Neural cell (in vitro differentiated cells): ENCODE measurements around the gene SLC22A23. TPM values are rescaled to one million over a fixed set of nuclear protein-coding genes. Genes with fewer than 3 reads are reported as not detected.

Experiments
- H2AFZ ChIP-seq: fragments of 200-600, 300-800 bp; sonication (generic), shearing (Covaris generic); 2 replicates; pipeline ENCODE4 v1.6.0; 2014; ENCODE audit warnings: low read depth, mild to moderate bottlenecking, antibody characterized with exemption, low read length, moderate library complexity
- H3F3A ChIP-seq: fragments of 200-600 bp; shearing (Covaris generic); 2 replicates; pipeline ENCODE4 v1.6.1; 2016; ENCODE audit warnings: mild to moderate bottlenecking, moderate library complexity, mixed read lengths, antibody characterized with exemption, low read length; ENCODE audit not compliant: insufficient read depth, poor library complexity, severe bottlenecking
- H3K27ac ChIP-seq: fragments of 200-600, 300-800 bp; sonication (generic), shearing (Covaris generic); 2 replicates; pipeline ENCODE4 v1.5.1; 2014; ENCODE audit warnings: mild to moderate bottlenecking, low read length, moderate library complexity
- H3K27me3 ChIP-seq: fragments of 300-800, 200-600 bp; sonication (generic), shearing (Covaris generic); 2 replicates; pipeline ENCODE4 v1.6.0; 2014; ENCODE audit warnings: mild to moderate bottlenecking, low read depth, low read length, moderate library complexity; ENCODE audit not compliant: insufficient read depth
- H3K36me3 ChIP-seq: fragments of 300-800, 200-600 bp; sonication (generic), shearing (Covaris generic); 2 replicates; pipeline ENCODE4 v1.5.1; 2014; ENCODE audit warnings: mild to moderate bottlenecking, antibody characterized with exemption, low read length, moderate library complexity; ENCODE audit not compliant: insufficient read depth
- H3K4me2 ChIP-seq: fragments of 300-800, 200-600 bp; sonication (generic), shearing (Covaris generic); 2 replicates; pipeline ENCODE4 v1.6.0; 2014; ENCODE audit warnings: mild to moderate bottlenecking, low read length
- H3K4me3 ChIP-seq: fragments of 300-800, 200-600 bp; sonication (generic), shearing (Covaris generic); 2 replicates; pipeline ENCODE4 v1.5.1; 2014; ENCODE audit warnings: mild to moderate bottlenecking, low read length, moderate library complexity
- H3K79me2 ChIP-seq: fragments of 200-600 bp; shearing (Covaris generic); replicated peaks from 2 replicates; pipeline ENCODE4 v1.6.0; 2014; ENCODE audit warnings: mild to moderate bottlenecking, low read length, moderate library complexity; ENCODE audit not compliant: insufficient read depth
- H3K9ac ChIP-seq: fragments of 300-800, 200-600 bp; sonication (generic), shearing (Covaris generic); 2 replicates; pipeline ENCODE4 v1.6.1; 2016; ENCODE audit warnings: mild to moderate bottlenecking, low read length, mixed read lengths
- H3K9me2 ChIP-seq: fragments of 200-600 bp; shearing (Covaris generic); 2 replicates; pipeline ENCODE4 v1.6.1; 2016; ENCODE audit warnings: mild to moderate bottlenecking, low read length, mixed read lengths; ENCODE audit not compliant: insufficient read depth
- H3K9me3 ChIP-seq: fragments of 200-600, 300-800 bp; sonication (generic), shearing (Covaris generic); 2 replicates; pipeline ENCODE4 v1.6.1; 2016; ENCODE audit warnings: mild to moderate bottlenecking, mixed run types, low read length, moderate library complexity, mixed read lengths
- H4K20me1 ChIP-seq: fragments of 200-600 bp; shearing (Covaris generic); 2 replicates; pipeline ENCODE4 v1.6.1; 2016; ENCODE audit warnings: mild to moderate bottlenecking, mixed run types; ENCODE audit not compliant: insufficient read depth
- CTCF ChIP-seq: fragments of 450-650 bp; IDR thresholded peaks from 2 replicates; pipeline ENCODE4 v1.5.1; 2014; ENCODE audit warnings: antibody characterized with exemption, mild to moderate bottlenecking, moderate library complexity; ENCODE audit not compliant: poor library complexity, severe bottlenecking
- EP300 ChIP-seq: fragments of 450-650 bp; conservative IDR thresholded peaks from 2 replicates; pipeline ENCODE4 v1.6.1; 2014; ENCODE audit warnings: antibody characterized with exemption, mild to moderate bottlenecking, moderate library complexity; ENCODE audit not compliant: poor library complexity, severe bottlenecking
- EZH2 ChIP-seq: fragments of 200-600, 300-800 bp; shearing (Covaris generic), sonication (generic); IDR thresholded peaks from 2 replicates; pipeline ENCODE4 v1.6.1; 2014; ENCODE audit warnings: antibody characterized with exemption, low read length, borderline replicate concordance, mild to moderate bottlenecking; ENCODE audit not compliant: insufficient read depth, poor library complexity, severe bottlenecking
- MXI1 ChIP-seq: fragments of 450-650 bp; conservative IDR thresholded peaks from 2 replicates; pipeline ENCODE4 v1.6.1; 2014; ENCODE audit warnings: antibody characterized with exemption, mild to moderate bottlenecking; ENCODE audit not compliant: poor library complexity, severe bottlenecking
- POLR2AphosphoS5 ChIP-seq: IDR thresholded peaks from 2 replicates; pipeline ENCODE4 v1.6.1; 2012
- RAD21 ChIP-seq: fragments of 450-650 bp; conservative IDR thresholded peaks from 2 replicates; pipeline ENCODE4 v1.6.1; 2014; ENCODE audit warnings: antibody characterized with exemption, mild to moderate bottlenecking, moderate library complexity
- REST ChIP-seq: IDR thresholded peaks from 2 replicates; pipeline ENCODE4 v1.6.1; 2012; ENCODE audit warnings: borderline replicate concordance
- SMC3 ChIP-seq: fragments of 450-650 bp; conservative IDR thresholded peaks from 2 replicates; pipeline ENCODE4 v1.6.1; 2014; ENCODE audit warnings: antibody characterized with exemption, mild to moderate bottlenecking, moderate library complexity; ENCODE audit not compliant: poor library complexity
- TAF1 ChIP-seq: IDR thresholded peaks from 2 replicates; pipeline ENCODE4 v1.6.1; 2012; ENCODE audit warnings: low read depth
- polyA plus RNA-seq: library from polyadenylated mRNA; depleted of rRNA; stranded (reverse); fragments of >200 nt; gene quantifications from 2 replicates; pipeline ENCODE4 v1.2.3, GENCODE V29; 2014

Gene SLC22A23
- polyA plus RNA-seq, 1 donor from 2014 or later: 8.8 TPM

GRCh38 chr6:3284436-3284876 lies 172.4 kb downstream of the SLC22A23 start:
- Histone ChIP-seq H3K9me3 (no peaks in the 10 kb centered on the region), H3K4me2 (no peak overlapping the region), H3K9me2 (no peaks in the 10 kb centered on the region), H3F3A (peaks cover 3% of the 10 kb centered on the region), H2AFZ (no peak overlapping the region), H3K79me2 (no peaks in the 10 kb centered on the region), H3K27me3 (no peaks in the 10 kb centered on the region), H3K36me3 (peaks cover 6% of the 10 kb centered on the region), H3K9ac (no peak overlapping the region), H4K20me1 (no peaks in the 10 kb centered on the region), H3K4me3 (no peak overlapping the region), H3K27ac (no peak overlapping the region)
- TF ChIP-seq SMC3 (no peak), EZH2 (no peak), TAF1 (no peak), POLR2AphosphoS5 (no peak), CTCF (no peak), EP300 (no peak), RAD21 (no peak), REST (no peak), MXI1 (no peak)

DNA sequence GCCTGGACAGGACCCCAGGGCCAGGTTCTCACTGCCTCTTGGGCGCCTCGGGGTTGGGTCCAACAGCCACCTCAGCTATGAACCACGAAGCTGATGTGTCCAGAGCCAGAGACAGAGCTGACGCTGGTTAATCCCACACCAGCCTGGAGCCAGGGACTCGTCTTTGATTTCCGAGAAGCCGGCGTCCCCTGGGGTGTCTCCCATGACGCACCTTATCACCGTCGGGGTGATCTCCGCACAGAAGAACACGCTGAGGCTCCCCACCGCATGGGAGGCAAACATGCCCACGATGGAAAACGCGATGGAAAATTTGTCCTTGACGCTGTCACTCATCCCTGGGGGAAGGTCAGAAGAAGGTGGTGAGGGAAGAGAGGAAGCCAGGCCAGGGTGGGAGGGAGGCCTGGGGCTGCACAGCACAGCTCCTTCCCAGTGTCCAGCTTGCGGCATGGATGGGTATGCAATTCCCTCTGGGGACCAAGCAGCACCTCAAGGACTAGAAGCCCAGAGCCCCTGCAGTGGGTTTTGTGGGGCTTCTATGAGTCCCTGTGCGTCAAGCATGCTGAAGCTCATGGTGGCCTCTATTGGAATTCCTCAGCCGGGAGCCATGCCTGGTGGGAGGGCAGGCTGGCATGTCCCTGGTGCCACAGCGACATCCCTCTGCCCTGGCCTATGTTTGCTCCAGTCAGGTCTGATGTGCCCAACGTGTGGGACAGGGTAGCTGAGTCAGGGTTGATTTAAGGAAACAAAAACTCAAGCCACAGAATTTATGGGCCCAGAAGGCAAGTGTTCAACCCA lies 173.0 kb downstream of the SLC22A23 start:
- Histone ChIP-seq H3K36me3 (peaks cover 6% of the 10 kb centered on the region), H3K79me2 (no peaks in the 10 kb centered on the region), H3K9me3 (no peaks in the 10 kb centered on the region), H3K4me3 (no peak overlapping the region), H4K20me1 (no peaks in the 10 kb centered on the region), H2AFZ (no peak overlapping the region), H3K9ac (no peak overlapping the region), H3F3A (peaks cover 3% of the 10 kb centered on the region), H3K9me2 (no peaks in the 10 kb centered on the region), H3K4me2 (no peak overlapping the region), H3K27me3 (no peaks in the 10 kb centered on the region), H3K27ac (no peak overlapping the region)
- TF ChIP-seq RAD21: no peak
- TF ChIP-seq POLR2AphosphoS5: no peak
- TF ChIP-seq EZH2: no peak
- TF ChIP-seq CTCF: no peak
- TF ChIP-seq TAF1: no peak
- TF ChIP-seq EP300: no peak
- no peak for TF ChIP-seq REST
- TF ChIP-seq MXI1: no peak
- no peak for TF ChIP-seq SMC3
